SK-N-SH (cell line): ENCODE measurements around the gene SPECC1L.
"Not testable (repeated sequence)": the region's sequence is repeated elsewhere in the genome, so short reads cannot be mapped to it uniquely, and the experiment has no call there.

ENCODE experiments used
- CHD2 ChIP-seq: fragments of 150-350 bp; IDR thresholded peaks from 2 replicates; pipeline ENCODE4 v1.6.1; 2018; ENCODE audit warnings: low read length; ENCODE audit not compliant: partially characterized antibody
- EP300 ChIP-seq, 2 experiments: IDR thresholded peaks; 2 replicates each; pipeline versions ENCODE4 v1.4.0 to v1.6.1; 2012; ENCODE audit warnings: borderline replicate concordance in 1 of 2, low read depth in 1 of 2, low read length in 1 of 2
- FOXM1 ChIP-seq: IDR thresholded peaks from 2 replicates; pipeline ENCODE4 v1.4.0; 2012; ENCODE audit warnings: low read depth, mild to moderate bottlenecking
- JUND ChIP-seq: IDR thresholded peaks from 2 replicates; pipeline ENCODE4 v1.4.0; 2012
- MXI1 ChIP-seq: IDR thresholded peaks from 2 replicates; pipeline ENCODE4 v1.6.1; 2012; ENCODE audit warnings: mild to moderate bottlenecking, low read depth, low read length, improper control_type of control experiment
- NRF1 ChIP-seq: IDR thresholded peaks from 2 replicates; pipeline ENCODE4 v1.6.1; 2012; ENCODE audit warnings: low read depth, mild to moderate bottlenecking, low read length
- POLR2AphosphoS5 ChIP-seq: IDR thresholded peaks from 2 replicates; pipeline ENCODE4 v1.6.1; 2012; ENCODE audit warnings: low read depth, low read length
- RFX5 ChIP-seq: IDR thresholded peaks from 2 replicates; pipeline ENCODE4 v1.6.1; 2012; ENCODE audit warnings: mild to moderate bottlenecking, improper control_type of control experiment, low read length
- SIN3A ChIP-seq: IDR thresholded peaks from 2 replicates; pipeline ENCODE4 v1.6.1; 2012; ENCODE audit warnings: low read depth, mild to moderate bottlenecking, low read length, moderate library complexity, borderline replicate concordance
- TAF1 ChIP-seq: IDR thresholded peaks from 2 replicates; pipeline ENCODE4 v1.6.1; 2012; ENCODE audit warnings: low read depth, mild to moderate bottlenecking, low read length, moderate library complexity, borderline replicate concordance
- YY1 ChIP-seq: IDR thresholded peaks from 2 replicates; pipeline ENCODE4 v1.4.0; 2012; ENCODE audit warnings: low read depth, mild to moderate bottlenecking
- TF ChIP-seq, protein P1 (sequence below): fragments of 200-600 bp; sonication (generic); IDR thresholded peaks from 2 replicates; pipeline ENCODE4 v1.6.1; 2017; ENCODE audit warnings: antibody characterized with exemption, mild to moderate bottlenecking, moderate library complexity
- TF ChIP-seq, protein P2 (sequence below): fragments of 150-350 bp; IDR thresholded peaks from 2 replicates; pipeline ENCODE4 v1.6.1; 2017; ENCODE audit warnings: antibody characterized with exemption, low read length, low read depth, borderline replicate concordance
- TF ChIP-seq, protein P3 (sequence below): IDR thresholded peaks from 2 replicates; pipeline ENCODE4; 2012

DNA sequence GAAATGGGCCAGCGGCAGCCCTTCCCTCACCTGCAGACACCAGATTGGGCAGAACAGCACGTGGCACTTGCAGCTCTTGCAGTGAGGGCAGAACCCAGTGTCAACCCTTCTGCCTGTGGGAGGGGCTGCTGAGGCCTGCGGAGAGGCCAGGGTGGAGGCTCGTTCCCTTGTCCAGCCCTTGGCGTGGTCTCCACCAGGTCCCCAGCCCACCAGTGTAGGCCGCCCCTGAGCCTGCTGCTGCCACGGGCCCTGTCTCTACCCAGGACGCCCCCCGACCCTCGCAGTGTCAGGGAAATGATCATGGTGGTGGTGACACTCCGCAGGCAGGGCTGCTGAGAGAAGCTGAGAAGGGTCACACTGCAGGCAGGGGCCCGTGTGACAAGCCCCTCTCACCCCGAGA lies 14.5 kb upstream of the SPECC1L start:
- TF ChIP-seq, protein P1, sequence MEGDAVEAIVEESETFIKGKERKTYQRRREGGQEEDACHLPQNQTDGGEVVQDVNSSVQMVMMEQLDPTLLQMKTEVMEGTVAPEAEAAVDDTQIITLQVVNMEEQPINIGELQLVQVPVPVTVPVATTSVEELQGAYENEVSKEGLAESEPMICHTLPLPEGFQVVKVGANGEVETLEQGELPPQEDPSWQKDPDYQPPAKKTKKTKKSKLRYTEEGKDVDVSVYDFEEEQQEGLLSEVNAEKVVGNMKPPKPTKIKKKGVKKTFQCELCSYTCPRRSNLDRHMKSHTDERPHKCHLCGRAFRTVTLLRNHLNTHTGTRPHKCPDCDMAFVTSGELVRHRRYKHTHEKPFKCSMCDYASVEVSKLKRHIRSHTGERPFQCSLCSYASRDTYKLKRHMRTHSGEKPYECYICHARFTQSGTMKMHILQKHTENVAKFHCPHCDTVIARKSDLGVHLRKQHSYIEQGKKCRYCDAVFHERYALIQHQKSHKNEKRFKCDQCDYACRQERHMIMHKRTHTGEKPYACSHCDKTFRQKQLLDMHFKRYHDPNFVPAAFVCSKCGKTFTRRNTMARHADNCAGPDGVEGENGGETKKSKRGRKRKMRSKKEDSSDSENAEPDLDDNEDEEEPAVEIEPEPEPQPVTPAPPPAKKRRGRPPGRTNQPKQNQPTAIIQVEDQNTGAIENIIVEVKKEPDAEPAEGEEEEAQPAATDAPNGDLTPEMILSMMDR: not testable (repeated sequence)
- TF ChIP-seq POLR2AphosphoS5; NRF1; EP300 (IDR thresholded peaks at IDR 0.05; ENCODE audit: borderline replicate concordance in 1 of 2, low read depth in 1 of 2, low read length in 1 of 2); JUND; TAF1; MXI1; CHD2; FOXM1; RFX5; YY1; SIN3A: not testable (repeated sequence)
- TF ChIP-seq, protein P2, sequence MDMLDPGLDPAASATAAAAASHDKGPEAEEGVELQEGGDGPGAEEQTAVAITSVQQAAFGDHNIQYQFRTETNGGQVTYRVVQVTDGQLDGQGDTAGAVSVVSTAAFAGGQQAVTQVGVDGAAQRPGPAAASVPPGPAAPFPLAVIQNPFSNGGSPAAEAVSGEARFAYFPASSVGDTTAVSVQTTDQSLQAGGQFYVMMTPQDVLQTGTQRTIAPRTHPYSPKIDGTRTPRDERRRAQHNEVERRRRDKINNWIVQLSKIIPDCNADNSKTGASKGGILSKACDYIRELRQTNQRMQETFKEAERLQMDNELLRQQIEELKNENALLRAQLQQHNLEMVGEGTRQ: not testable (repeated sequence)
- TF ChIP-seq, protein P3, sequence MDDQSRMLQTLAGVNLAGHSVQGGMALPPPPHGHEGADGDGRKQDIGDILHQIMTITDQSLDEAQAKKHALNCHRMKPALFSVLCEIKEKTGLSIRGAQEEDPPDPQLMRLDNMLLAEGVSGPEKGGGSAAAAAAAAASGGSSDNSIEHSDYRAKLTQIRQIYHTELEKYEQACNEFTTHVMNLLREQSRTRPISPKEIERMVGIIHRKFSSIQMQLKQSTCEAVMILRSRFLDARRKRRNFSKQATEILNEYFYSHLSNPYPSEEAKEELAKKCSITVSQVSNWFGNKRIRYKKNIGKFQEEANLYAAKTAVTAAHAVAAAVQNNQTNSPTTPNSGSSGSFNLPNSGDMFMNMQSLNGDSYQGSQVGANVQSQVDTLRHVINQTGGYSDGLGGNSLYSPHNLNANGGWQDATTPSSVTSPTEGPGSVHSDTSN: not testable (repeated sequence)
